Fibroblast of gingiva (primary cell): ENCODE data around the gene C1orf146.
"Not testable (repeated sequence)": the region's sequence is repeated elsewhere in the genome, so short reads cannot be mapped to it uniquely, and the experiment has no call there.

Source experiments
- DNase-seq: peaks from one replicate; pipeline ENCODE4 v3.0.0-alpha.2; 2011; ENCODE audit warnings: low read depth

C1orf146 gene

GRCh38 chr1:92274939-92275338, 57.2 kb downstream of the C1orf146 start:
- no peak for DNase-seq

- no peak for DNase-seq
Observed at GRCh38 chr1:92276082-92276481, 58.4 kb downstream of the C1orf146 start.

GRCh38 chr1:92277105-92277723, 59.5 kb downstream of the C1orf146 start:
- no peak for DNase-seq

GRCh38 chr1:92279781-92280180, 62.1 kb downstream of the C1orf146 start:
- DNase-seq, result not testable (repeated sequence)

GRCh38 chr1:92281411-92281810, 63.7 kb downstream of the C1orf146 start:
- DNase-seq, result not testable (repeated sequence)

GRCh38 chr1:92291372-92291999, 73.8 kb downstream of the C1orf146 start:
- DNase-seq, result peak; percentile 56
